ENCODE measurements around the gene SEMA4D.

SEMA4D gene

GRCh38 chr9:89364666-89365531 is 133.0 kb downstream of the SEMA4D start:
- DNase-seq = no peak

- no peak for DNase-seq
Observed at GRCh38 chr9:89363921-89364665, 133.8 kb downstream of the SEMA4D start.

GRCh38 chr9:89363311-89363670 is 134.6 kb downstream of the SEMA4D start:
- DNase-seq = no peak

- no peak for DNase-seq
Observed at GRCh38 chr9:89362647-89363310, 135.1 kb downstream of the SEMA4D start.

- no peak for DNase-seq
Observed at GRCh38 chr9:89361816-89362646, 135.9 kb downstream of the SEMA4D start.

- no peak for DNase-seq
Observed at GRCh38 chr9:89361031-89361430, 136.9 kb downstream of the SEMA4D start.

- no peak for DNase-seq
Observed at GRCh38 chr9:89360465-89360864, 137.4 kb downstream of the SEMA4D start.

- no peak for DNase-seq
Observed at GRCh38 chr9:89359751-89360261, 138.1 kb downstream of the SEMA4D start.

GRCh38 chr9:89358985-89359384 is 138.9 kb downstream of the SEMA4D start:
- DNase-seq = no peak

GRCh38 chr9:89358376-89358916 is 139.5 kb downstream of the SEMA4D start:
- DNase-seq = no peak

GRCh38 chr9:89357331-89358197 is 140.3 kb downstream of the SEMA4D start:
- DNase-seq = no peak

GRCh38 chr9:89356782-89357181 is 141.1 kb downstream of the SEMA4D start:
- DNase-seq = no peak

- DNase-seq = no peak
Observed at GRCh38 chr9:89354471-89354870, 143.4 kb downstream of the SEMA4D start.

GRCh38 chr9:89353989-89354388 is 143.9 kb downstream of the SEMA4D start:
- no peak for DNase-seq

- DNase-seq = no peak
Observed at GRCh38 chr9:89352874-89353649, 144.9 kb downstream of the SEMA4D start.

GRCh38 chr9:89352451-89352850 is 145.5 kb downstream of the SEMA4D start:
- no peak for DNase-seq

GRCh38 chr9:89351584-89352300 is 146.2 kb downstream of the SEMA4D start:
- no peak for DNase-seq

GRCh38 chr9:89350988-89351557 is 146.8 kb downstream of the SEMA4D start:
- DNase-seq = no peak

GRCh38 chr9:89349607-89350006 is 148.3 kb downstream of the SEMA4D start:
- DNase-seq = no peak
